Osteoblast (primary cell): Measurements from ENCODE around the gene TAL2. TPM values are rescaled to one million over a fixed set of nuclear protein-coding genes. Genes with fewer than 3 reads are reported as not detected.

Experiments
- DNase-seq: peaks from one replicate; pipeline ENCODE4 v3.0.0; 2011; ENCODE audit warnings: low spot score, mixed read lengths; ENCODE audit not compliant: insufficient read length; ENCODE audit errors: missing footprints
- H2AFZ ChIP-seq: 2 replicates; pipeline ENCODE4 v1.6.0; 2011; ENCODE audit warnings: mild to moderate bottlenecking, low read length
- H3K27ac ChIP-seq: 2 replicates; pipeline ENCODE4 v1.5.1; 2011; ENCODE audit warnings: mild to moderate bottlenecking, low read depth, low read length, moderate library complexity
- H3K27me3 ChIP-seq: 2 replicates; pipeline ENCODE4 v1.6.0; 2012; ENCODE audit warnings: mild to moderate bottlenecking, control low read depth, inconsistent platforms, low read length, moderate library complexity; ENCODE audit not compliant: insufficient read depth
- H3K36me3 ChIP-seq: 2 replicates; pipeline ENCODE4 v1.5.1; 2011; ENCODE audit warnings: mild to moderate bottlenecking, low read length, control low read depth, moderate library complexity; ENCODE audit not compliant: insufficient read depth
- H3K4me1 ChIP-seq: 2 replicates; pipeline ENCODE4 v1.5.1; 2011; ENCODE audit warnings: mild to moderate bottlenecking, low read length, control low read depth, moderate library complexity; ENCODE audit not compliant: insufficient read depth
- H3K4me2 ChIP-seq: 2 replicates; pipeline ENCODE4 v1.6.0; 2011; ENCODE audit warnings: mild to moderate bottlenecking, low read length; ENCODE audit not compliant: insufficient read depth
- H3K4me3 ChIP-seq: fragments of 200-600 bp; sonication (generic); 3 replicates; pipeline ENCODE4 v1.5.1; 2012; ENCODE audit warnings: mild to moderate bottlenecking, low read length, inconsistent platforms; ENCODE audit not compliant: insufficient read depth
- H3K79me2 ChIP-seq: 2 replicates; pipeline ENCODE4 v1.6.0; 2012; ENCODE audit warnings: mild to moderate bottlenecking, low read length, control low read depth, inconsistent platforms; ENCODE audit not compliant: insufficient read depth
- H3K9me3 ChIP-seq: 2 replicates; pipeline ENCODE4 v1.5.1; 2011; ENCODE audit warnings: low read depth, low read length, control low read depth
- H4K20me1 ChIP-seq: 2 replicates; pipeline ENCODE4 v1.6.0; 2012; ENCODE audit warnings: mild to moderate bottlenecking, low read length, control low read depth; ENCODE audit not compliant: insufficient read depth
- total RNA-seq: library from RNA; depleted of rRNA; stranded (reverse); fragments of >200 nt; gene quantifications from 2 replicates; pipeline ENCODE4 v1.2.3, GENCODE V29; 2012
- TF ChIP-seq, protein P1 (sequence below): IDR thresholded peaks from 2 replicates; pipeline ENCODE4 v1.5.1; 2011; ENCODE audit warnings: mild to moderate bottlenecking, low read depth, low read length, moderate library complexity; ENCODE audit errors: extremely low read depth

Gene TAL2
- total RNA-seq, 1 donor = 0.36 TPM

DNA sequence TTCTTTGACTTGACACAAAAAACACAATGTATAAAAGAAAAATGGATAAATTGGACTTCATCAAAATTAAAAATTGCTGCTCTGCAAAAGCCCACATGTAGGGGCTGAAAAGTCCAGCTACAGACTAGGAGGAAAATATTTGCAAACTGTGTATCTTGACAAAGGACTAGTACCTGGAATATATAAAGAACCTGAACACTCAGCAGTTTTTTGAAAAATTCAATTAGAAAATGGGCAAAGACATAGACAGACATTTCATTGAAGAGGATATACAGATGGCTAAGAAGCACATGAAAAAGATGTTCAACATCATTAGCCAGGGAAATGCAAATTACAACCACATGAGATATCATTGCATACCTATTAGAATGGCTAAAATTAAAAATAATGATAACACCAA is 18.5 kb upstream of the TAL2 start:
- no peaks in the 10 kb centered on the region for H4K20me1 ChIP-seq
- no peak for DNase-seq
- no peak overlapping the region for H2AFZ ChIP-seq
- no peak overlapping the region for H3K27ac ChIP-seq
- H3K9me3 ChIP-seq = no peaks in the 10 kb centered on the region
- H3K4me1 ChIP-seq = no peaks in the 10 kb centered on the region
- H3K36me3 ChIP-seq = no peaks in the 10 kb centered on the region
- H3K27me3 ChIP-seq = no peaks in the 10 kb centered on the region
- H3K4me3 ChIP-seq = no peak overlapping the region
- H3K4me2 ChIP-seq = no peak overlapping the region
- no peaks in the 10 kb centered on the region for H3K79me2 ChIP-seq
- TF ChIP-seq, protein P1, sequence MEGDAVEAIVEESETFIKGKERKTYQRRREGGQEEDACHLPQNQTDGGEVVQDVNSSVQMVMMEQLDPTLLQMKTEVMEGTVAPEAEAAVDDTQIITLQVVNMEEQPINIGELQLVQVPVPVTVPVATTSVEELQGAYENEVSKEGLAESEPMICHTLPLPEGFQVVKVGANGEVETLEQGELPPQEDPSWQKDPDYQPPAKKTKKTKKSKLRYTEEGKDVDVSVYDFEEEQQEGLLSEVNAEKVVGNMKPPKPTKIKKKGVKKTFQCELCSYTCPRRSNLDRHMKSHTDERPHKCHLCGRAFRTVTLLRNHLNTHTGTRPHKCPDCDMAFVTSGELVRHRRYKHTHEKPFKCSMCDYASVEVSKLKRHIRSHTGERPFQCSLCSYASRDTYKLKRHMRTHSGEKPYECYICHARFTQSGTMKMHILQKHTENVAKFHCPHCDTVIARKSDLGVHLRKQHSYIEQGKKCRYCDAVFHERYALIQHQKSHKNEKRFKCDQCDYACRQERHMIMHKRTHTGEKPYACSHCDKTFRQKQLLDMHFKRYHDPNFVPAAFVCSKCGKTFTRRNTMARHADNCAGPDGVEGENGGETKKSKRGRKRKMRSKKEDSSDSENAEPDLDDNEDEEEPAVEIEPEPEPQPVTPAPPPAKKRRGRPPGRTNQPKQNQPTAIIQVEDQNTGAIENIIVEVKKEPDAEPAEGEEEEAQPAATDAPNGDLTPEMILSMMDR = no peak

DNA sequence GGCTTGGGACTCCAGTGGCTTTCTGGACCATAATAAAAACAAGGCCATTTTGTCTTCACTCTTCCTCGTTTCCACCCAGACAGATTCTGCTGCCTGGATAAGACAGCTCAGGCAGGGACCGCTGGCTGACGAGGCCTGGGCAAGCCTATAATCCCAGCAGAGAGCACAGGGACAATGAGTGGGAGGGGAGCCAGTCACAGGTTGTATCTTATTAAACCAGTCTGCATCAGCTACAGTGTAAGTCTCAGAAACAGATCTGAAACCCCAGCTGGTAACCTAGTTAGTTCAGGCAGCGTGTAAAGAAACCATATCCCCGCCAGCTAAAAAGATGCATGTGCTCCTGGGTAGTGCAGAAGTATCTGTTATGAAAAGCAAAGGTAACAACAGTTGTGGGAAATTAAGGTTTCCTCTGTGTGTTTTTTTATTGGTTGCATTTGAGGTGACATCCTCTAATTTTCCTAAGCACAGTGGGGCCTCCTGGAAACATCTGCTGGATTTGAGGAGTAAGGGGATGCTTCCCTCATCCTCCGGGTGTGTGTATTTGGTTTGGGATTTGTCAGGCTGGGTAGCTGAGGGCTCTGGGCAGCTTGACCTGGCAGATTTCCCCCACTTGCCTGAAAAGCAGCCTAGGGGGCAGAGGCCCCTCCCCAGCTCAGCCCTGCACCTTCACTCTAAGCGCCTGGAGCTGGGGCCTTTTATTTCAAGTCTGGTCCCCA is 15.2 kb upstream of the TAL2 start:
- Histone ChIP-seq H3K27ac (no peak overlapping the region), H3K4me1 (no peaks in the 10 kb centered on the region), H3K4me2 (no peak overlapping the region), H3K79me2 (no peaks in the 10 kb centered on the region), H3K9me3 (no peaks in the 10 kb centered on the region), H2AFZ (no peak overlapping the region), H3K27me3 (no peaks in the 10 kb centered on the region), H4K20me1 (no peaks in the 10 kb centered on the region), H3K36me3 (no peaks in the 10 kb centered on the region), H3K4me3 (no peak overlapping the region)
- TF ChIP-seq, protein P1 = no peak
- DNase-seq = no peak

DNA sequence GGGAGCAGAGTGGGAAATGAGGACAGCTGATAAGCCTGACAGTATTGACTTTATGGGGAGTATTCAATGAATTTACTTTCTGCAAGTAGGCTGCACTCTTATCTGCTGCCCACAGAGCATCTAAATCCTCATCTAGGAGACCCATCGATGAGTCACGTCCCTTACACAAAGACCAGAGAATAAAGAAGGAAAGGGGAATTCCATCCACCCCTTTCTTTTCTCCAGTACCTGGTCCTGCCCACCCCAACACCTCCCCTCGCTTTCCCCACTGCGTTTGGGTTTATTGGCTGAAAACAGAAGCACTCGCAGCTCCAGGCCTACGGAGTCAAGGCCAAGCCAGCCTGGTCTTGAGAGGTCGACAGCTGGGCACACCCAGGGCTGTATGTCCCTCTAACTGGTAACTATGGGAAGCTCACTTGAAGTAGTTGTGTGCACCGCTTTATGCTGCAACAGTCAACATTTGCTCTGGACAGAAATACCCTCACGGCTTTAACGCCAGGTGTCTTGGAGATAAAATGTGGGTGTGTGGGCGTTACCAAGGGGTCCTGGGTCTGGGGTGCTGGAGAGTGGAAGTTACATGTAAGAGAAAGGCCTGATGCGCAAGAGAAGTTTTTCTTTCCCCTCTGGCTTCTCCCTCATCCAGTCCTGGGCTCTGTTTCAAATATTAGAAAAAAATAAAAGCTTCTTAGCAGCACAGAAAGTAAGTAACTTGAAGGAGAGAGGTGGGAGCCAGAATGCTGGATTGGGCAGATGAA is 14.5 kb upstream of the TAL2 start:
- DNase-seq = no peak
- H3K9me3 ChIP-seq = no peaks in the 10 kb centered on the region
- H3K4me3 ChIP-seq = no peak overlapping the region
- H3K4me1 ChIP-seq = no peaks in the 10 kb centered on the region
- no peaks in the 10 kb centered on the region for H3K36me3 ChIP-seq
- H3K79me2 ChIP-seq = no peaks in the 10 kb centered on the region
- no peaks in the 10 kb centered on the region for H3K27me3 ChIP-seq
- H3K27ac ChIP-seq = no peak overlapping the region
- H2AFZ ChIP-seq = no peak overlapping the region
- TF ChIP-seq, protein P1 = no peak
- H4K20me1 ChIP-seq = no peaks in the 10 kb centered on the region
- no peak overlapping the region for H3K4me2 ChIP-seq

DNA sequence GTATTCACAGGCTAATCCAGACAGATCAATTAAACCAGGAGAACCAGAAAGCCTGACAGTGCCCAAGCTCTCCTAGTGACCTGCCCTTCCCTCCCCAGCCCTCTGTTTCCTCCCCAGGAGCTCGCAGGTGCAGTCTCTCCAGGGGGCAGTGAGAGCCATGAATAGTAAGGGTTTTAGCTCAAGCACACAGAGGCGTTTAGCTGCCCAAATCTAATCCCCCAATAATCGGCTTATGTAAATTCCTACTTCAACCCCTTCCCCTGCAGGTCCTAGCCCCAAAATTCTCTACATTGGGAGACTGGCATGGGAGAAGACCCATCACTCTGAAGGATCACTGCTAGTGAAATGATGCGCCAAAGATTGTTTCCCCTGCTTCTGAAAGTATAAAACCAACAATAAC is 10.5 kb upstream of the TAL2 start:
- H2AFZ ChIP-seq = no peak overlapping the region
- H3K4me3 ChIP-seq = no peak overlapping the region
- H4K20me1 ChIP-seq = no peaks in the 10 kb centered on the region
- no peaks in the 10 kb centered on the region for H3K79me2 ChIP-seq
- peaks cover 15% of the 10 kb centered on the region for H3K27me3 ChIP-seq
- no peaks in the 10 kb centered on the region for H3K4me1 ChIP-seq
- TF ChIP-seq, protein P1 = no peak
- no peak overlapping the region for H3K27ac ChIP-seq
- H3K9me3 ChIP-seq = no peaks in the 10 kb centered on the region
- no peak overlapping the region for H3K4me2 ChIP-seq
- no peaks in the 10 kb centered on the region for H3K36me3 ChIP-seq
- peak; percentile 72 for DNase-seq
